SW 1271 (cell line): Measurements from ENCODE around the gene MRPS23.

Experiments
- DNase-seq, 2 experiments: peaks; one replicate each; lab custom pipeline; 2025; lab: John Stamatoyannopoulos, UW

Gene MRPS23

GRCh38 chr17:57849874-57850754, at the start of gene MRPS23:
TSS of gene MRPS23 (minus strand) at chr17:57850044. CDS start at chr17:57850010, 34 bp downstream.
- DNase-seq: peak; percentile 95 to 96

- DNase-seq: no peak
These were observed 49.5 kb upstream of the MRPS23 start for GRCh38 chr17:57899391-57899790.

- no peak for DNase-seq
These were observed 48.9 kb upstream of the MRPS23 start for GRCh38 chr17:57898487-57899311.

GRCh38 chr17:57895382-57896060, 45.7 kb upstream of the MRPS23 start:
- peak in 1 of 2 experiments; percentile 36 for DNase-seq

- no peak for DNase-seq
These were observed 45.0 kb upstream of the MRPS23 start for GRCh38 chr17:57894848-57895247.

- DNase-seq: no peak
These were observed 43.2 kb upstream of the MRPS23 start for GRCh38 chr17:57892820-57893595.

GRCh38 chr17:57892146-57892819, 42.4 kb upstream of the MRPS23 start:
- peak in 1 of 2 experiments; percentile 47 for DNase-seq

GRCh38 chr17:57890857-57891232, 41.0 kb upstream of the MRPS23 start:
- DNase-seq: no peak

- DNase-seq: no peak
These were observed 40.3 kb upstream of the MRPS23 start for GRCh38 chr17:57889892-57890856.

- no peak for DNase-seq
These were observed 39.4 kb upstream of the MRPS23 start for GRCh38 chr17:57889252-57889651.

GRCh38 chr17:57888311-57889216, 38.7 kb upstream of the MRPS23 start:
- no peak for DNase-seq

GRCh38 chr17:57887161-57887560, 37.3 kb upstream of the MRPS23 start:
- no peak for DNase-seq

- no peak for DNase-seq
These were observed 36.2 kb upstream of the MRPS23 start for GRCh38 chr17:57886020-57886419.

- DNase-seq: no peak
These were observed 35.5 kb upstream of the MRPS23 start for GRCh38 chr17:57885148-57885915.

GRCh38 chr17:57881783-57882351, 32.0 kb upstream of the MRPS23 start:
- no peak for DNase-seq

GRCh38 chr17:57881143-57881542, 31.3 kb upstream of the MRPS23 start:
- DNase-seq: no peak

- no peak for DNase-seq
These were observed 30.2 kb upstream of the MRPS23 start for GRCh38 chr17:57880086-57880456.
